Endothelial cell of umbilical vein (primary cell): ENCODE measurements around the gene MKLN1.

Experiments used
- EZH2 ChIP-seq: IDR thresholded peaks from 2 replicates; pipeline ENCODE4 v1.6.1; 2012; ENCODE audit warnings: borderline replicate concordance, low read depth, mild to moderate bottlenecking, moderate library complexity, low read length, inconsistent platforms; ENCODE audit not compliant: severe bottlenecking
- GATA2 ChIP-seq: IDR thresholded peaks from 2 replicates; pipeline ENCODE4 v1.7.0; 2011; ENCODE audit warnings: low read depth, mild to moderate bottlenecking, moderate library complexity, mixed read lengths, low read length; ENCODE audit not compliant: insufficient read length, insufficient read depth
- JUN ChIP-seq: IDR thresholded peaks from 2 replicates; pipeline ENCODE4 v1.6.1; 2011; ENCODE audit warnings: borderline replicate concordance, low read depth; ENCODE audit not compliant: insufficient read length, insufficient read depth
- MYC ChIP-seq: IDR thresholded peaks from one replicate; pipeline ENCODE4 v1.6.1; 2011; ENCODE audit warnings: mild to moderate bottlenecking, low read depth, low read length
- POLR2A ChIP-seq: IDR thresholded peaks from 2 replicates; pipeline ENCODE4 v1.6.1; 2012; ENCODE audit warnings: low read depth, mild to moderate bottlenecking, control low read depth, low read length
- TF ChIP-seq, protein P1 (sequence below), 2 donors: IDR thresholded peaks; 1 replicate in 1 of 2; 2 replicates in 1 of 2; pipeline ENCODE4 v1.5.1; 2011; ENCODE audit warnings: low read length in 2 of 2, mild to moderate bottlenecking in 2 of 2, moderate library complexity in 2 of 2, control low read depth in 1 of 2, inconsistent platforms in 1 of 2, low read depth in 1 of 2; ENCODE audit not compliant: insufficient read depth in 1 of 2; ENCODE audit errors: extremely low read depth in 1 of 2
- TF ChIP-seq, protein P2 (sequence below): IDR thresholded peaks from 2 replicates; pipeline ENCODE4 v1.6.1; 2011; ENCODE audit not compliant: insufficient read depth, insufficient read length

DNA sequence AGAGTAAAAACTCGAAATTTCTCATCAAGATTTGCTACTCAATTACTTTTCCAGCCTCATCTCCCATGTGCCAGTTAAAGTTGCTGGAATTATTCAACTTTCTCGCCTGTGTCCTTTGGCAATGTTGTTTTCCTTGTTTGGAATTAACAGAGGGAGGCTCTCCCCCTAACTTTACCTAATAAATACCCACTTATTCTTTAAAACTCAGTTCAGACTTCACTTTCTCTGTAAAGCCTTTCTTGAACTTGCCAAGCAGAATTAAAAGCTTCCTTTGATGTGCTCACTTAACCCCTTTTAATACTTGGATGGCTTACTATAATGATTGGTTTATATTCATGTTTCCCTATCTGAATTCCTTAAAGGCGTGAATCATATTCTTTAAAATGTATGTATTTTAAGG lies 104.1 kb downstream of the MKLN1 start:
- TF ChIP-seq, protein P1, sequence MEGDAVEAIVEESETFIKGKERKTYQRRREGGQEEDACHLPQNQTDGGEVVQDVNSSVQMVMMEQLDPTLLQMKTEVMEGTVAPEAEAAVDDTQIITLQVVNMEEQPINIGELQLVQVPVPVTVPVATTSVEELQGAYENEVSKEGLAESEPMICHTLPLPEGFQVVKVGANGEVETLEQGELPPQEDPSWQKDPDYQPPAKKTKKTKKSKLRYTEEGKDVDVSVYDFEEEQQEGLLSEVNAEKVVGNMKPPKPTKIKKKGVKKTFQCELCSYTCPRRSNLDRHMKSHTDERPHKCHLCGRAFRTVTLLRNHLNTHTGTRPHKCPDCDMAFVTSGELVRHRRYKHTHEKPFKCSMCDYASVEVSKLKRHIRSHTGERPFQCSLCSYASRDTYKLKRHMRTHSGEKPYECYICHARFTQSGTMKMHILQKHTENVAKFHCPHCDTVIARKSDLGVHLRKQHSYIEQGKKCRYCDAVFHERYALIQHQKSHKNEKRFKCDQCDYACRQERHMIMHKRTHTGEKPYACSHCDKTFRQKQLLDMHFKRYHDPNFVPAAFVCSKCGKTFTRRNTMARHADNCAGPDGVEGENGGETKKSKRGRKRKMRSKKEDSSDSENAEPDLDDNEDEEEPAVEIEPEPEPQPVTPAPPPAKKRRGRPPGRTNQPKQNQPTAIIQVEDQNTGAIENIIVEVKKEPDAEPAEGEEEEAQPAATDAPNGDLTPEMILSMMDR (IDR thresholded peaks at IDR 0.05; ENCODE audit: extremely low read depth in 1 of 2, insufficient read depth in 1 of 2, low read depth in 1 of 2, low read length in 2 of 2), result no peak
- no peak for TF ChIP-seq JUN
- no peak for TF ChIP-seq EZH2
- TF ChIP-seq, protein P2, sequence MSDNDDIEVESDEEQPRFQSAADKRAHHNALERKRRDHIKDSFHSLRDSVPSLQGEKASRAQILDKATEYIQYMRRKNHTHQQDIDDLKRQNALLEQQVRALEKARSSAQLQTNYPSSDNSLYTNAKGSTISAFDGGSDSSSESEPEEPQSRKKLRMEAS, result no peak
- TF ChIP-seq POLR2A, result no peak
- no peak for TF ChIP-seq GATA2
- TF ChIP-seq MYC, result no peak
